Occipital lobe (tissue), 2 donors: Measurements from ENCODE around the gene OPA3. TPM values are rescaled to one million over a fixed set of nuclear protein-coding genes. Genes with fewer than 3 reads are reported as not detected.

Experiments used
- DNase-seq: peaks from one replicate; lab custom pipeline; 2025; lab: John Stamatoyannopoulos, UW
- total RNA-seq: library from RNA; depleted of rRNA; stranded (reverse); fragments of >200 nt; gene quantifications from one replicate; pipeline ENCODE4 v1.2.3, GENCODE V29; 2014

Gene OPA3
- total RNA-seq, 1 donor from 2014 or later, result 2.0 TPM

- no peak for DNase-seq
Measured at GRCh38 chr19:45483033-45483432, 101.6 kb downstream of the OPA3 start.

GRCh38 chr19:45478454-45479238, 106.0 kb downstream of the OPA3 start:
- DNase-seq, result peak; percentile 76

GRCh38 chr19:45477713-45478453, 106.7 kb downstream of the OPA3 start:
- no peak for DNase-seq

Other genes with a start within 250 kb of the OPA3 start
- gene KLC3, start 244.1 kb downstream of the OPA3 start, total RNA-seq, result 0.16 TPM
- 10.9 TPM for gene ERCC2, start 214.2 kb downstream of the OPA3 start, total RNA-seq
- not detected for gene PPP1R13L, start 179.7 kb downstream of the OPA3 start, total RNA-seq
- 5.3 TPM for gene POLR1G, start 178.2 kb downstream of the OPA3 start, total RNA-seq
- 51.2 TPM for gene ERCC1, start 160.9 kb downstream of the OPA3 start, total RNA-seq
- 2.2 TPM for gene FOSB, start 116.8 kb downstream of the OPA3 start, total RNA-seq
- gene RTN2, start 87.8 kb downstream of the OPA3 start, total RNA-seq, result 56.8 TPM
- gene PPM1N, start 86.4 kb downstream of the OPA3 start, total RNA-seq, result 0.47 TPM
- 8.4 TPM for gene VASP, start 77.3 kb downstream of the OPA3 start, total RNA-seq
- gene GPR4, start 17.4 kb upstream of the OPA3 start, total RNA-seq, result 0.16 TPM
- gene EML2, start 54.6 kb upstream of the OPA3 start, total RNA-seq, result 15.8 TPM
- gene GIPR, start 83.4 kb upstream of the OPA3 start, total RNA-seq, result not detected
- gene SNRPD2, start 107.2 kb upstream of the OPA3 start, total RNA-seq, result 108 TPM
- gene QPCTL, start 107.9 kb upstream of the OPA3 start, total RNA-seq, result 8.0 TPM
- 11.4 TPM for gene FBXO46, start 146.1 kb upstream of the OPA3 start, total RNA-seq
- not detected for gene MEIOSIN, start 148.6 kb upstream of the OPA3 start, total RNA-seq
- gene SIX5, start 184.4 kb upstream of the OPA3 start, total RNA-seq, result 1.2 TPM
- 16.7 TPM for gene DMPK, start 197.7 kb upstream of the OPA3 start, total RNA-seq
- gene DMWD, start 208.0 kb upstream of the OPA3 start, total RNA-seq, result 41.0 TPM
- gene RSPH6A, start 230.5 kb upstream of the OPA3 start, total RNA-seq, result 0.16 TPM